HepG2 (cell line): ENCODE data around the gene VPS18. TPM values are rescaled to one million over a fixed set of nuclear protein-coding genes. Genes with fewer than 3 reads are reported as not detected.

Source experiments
- EED ChIP-seq: sonication (generic); formaldehyde crosslinking; IDR thresholded peaks from 2 replicates; pipeline ENCODE4 v1.5.0; 2020; ENCODE audit warnings: mild to moderate bottlenecking, missing genetic modification reagents
- FOSL1 ChIP-seq: sonication (generic); formaldehyde crosslinking; IDR thresholded peaks from 2 replicates; pipeline ENCODE4 v1.9.0; 2021; ENCODE audit warnings: missing genetic modification reagents, borderline replicate concordance
- GPN1 ChIP-seq: sonication (generic); formaldehyde crosslinking; IDR thresholded peaks from 2 replicates; pipeline ENCODE4 v1.5.1; 2020; ENCODE audit warnings: missing genetic modification reagents, borderline replicate concordance
- KDM2A ChIP-seq: sonication (generic); formaldehyde crosslinking; IDR thresholded peaks from 2 replicates; pipeline ENCODE4 v1.4.0; 2020; ENCODE audit warnings: low read depth, missing genetic modification reagents, borderline replicate concordance
- MAFG ChIP-seq: sonication (generic); formaldehyde crosslinking; IDR thresholded peaks from 2 replicates; pipeline ENCODE4 v1.5.1; 2020; ENCODE audit warnings: mild to moderate bottlenecking, missing genetic modification reagents
- NR2F6 ChIP-seq, 2 experiments: IDR thresholded peaks; 2 replicates each; pipeline ENCODE4 v1.6.1; 2016; ENCODE audit warnings: antibody characterized with exemption in 1 of 2, mild to moderate bottlenecking in 1 of 2
- NR3C1 ChIP-seq: sonication (generic); formaldehyde crosslinking; IDR thresholded peaks from 2 replicates; pipeline ENCODE4 v1.4.0; 2020; ENCODE audit warnings: missing genetic modification reagents
- PRMT3 ChIP-seq: sonication (generic); formaldehyde crosslinking; IDR thresholded peaks from 2 replicates; pipeline ENCODE4 v1.8.1; 2022; ENCODE audit warnings: low read depth, mild to moderate bottlenecking, moderate library complexity, missing genetic modification reagents, borderline replicate concordance
- RXRB ChIP-seq: IDR thresholded peaks from 2 replicates; pipeline ENCODE4 v1.6.1; 2016; ENCODE audit warnings: borderline replicate concordance, missing genetic modification reagents, missing compliant biosample characterization
- SRSF9 ChIP-seq: fragments of 200-400 bp; formaldehyde crosslinking; IDR thresholded peaks from 2 replicates; pipeline ENCODE4 v1.6.1; 2018; ENCODE audit warnings: borderline replicate concordance, mild to moderate bottlenecking, low read depth, low read length; ENCODE audit not compliant: insufficient read depth, poor library complexity, severe bottlenecking
- TOE1 ChIP-seq: sonication (generic); formaldehyde crosslinking; IDR thresholded peaks from 2 replicates; pipeline ENCODE4 v1.4.0; 2020; ENCODE audit warnings: mild to moderate bottlenecking, missing genetic modification reagents
- ZNF143 ChIP-seq: sonication (generic); formaldehyde crosslinking; IDR thresholded peaks from 2 replicates; pipeline ENCODE4 v1.4.0; 2020; ENCODE audit warnings: missing genetic modification reagents
- ZNF180 ChIP-seq: sonication (generic); formaldehyde crosslinking; IDR thresholded peaks from 2 replicates; pipeline ENCODE4 v1.4.0; 2020; ENCODE audit warnings: low read depth, missing genetic modification reagents, borderline replicate concordance
- ZNF570 ChIP-seq: sonication (generic); formaldehyde crosslinking; IDR thresholded peaks from 2 replicates; pipeline ENCODE4 v1.4.0; 2020; ENCODE audit warnings: mild to moderate bottlenecking, missing genetic modification reagents, borderline replicate concordance
- ZNF572 ChIP-seq: sonication (generic); formaldehyde crosslinking; IDR thresholded peaks from 2 replicates; pipeline ENCODE4 v1.5.1; 2020; ENCODE audit warnings: mild to moderate bottlenecking, missing genetic modification reagents
- ZNF660 ChIP-seq: sonication (generic); formaldehyde crosslinking; IDR thresholded peaks from 2 replicates; pipeline ENCODE4 v1.5.1; 2020; ENCODE audit warnings: mild to moderate bottlenecking, low read depth, missing genetic modification reagents, borderline replicate concordance
- ZNF766 ChIP-seq: sonication (generic); formaldehyde crosslinking; IDR thresholded peaks from 2 replicates; pipeline ENCODE4 v1.5.0; 2020; ENCODE audit warnings: missing genetic modification reagents, borderline replicate concordance
- ZNF772 ChIP-seq: sonication (generic); formaldehyde crosslinking; IDR thresholded peaks from 2 replicates; pipeline ENCODE4 v1.5.0; 2020; ENCODE audit warnings: mild to moderate bottlenecking, missing genetic modification reagents
- ZNF776 ChIP-seq: sonication (generic); formaldehyde crosslinking; IDR thresholded peaks from 2 replicates; pipeline ENCODE4 v1.4.0; 2020; ENCODE audit warnings: mild to moderate bottlenecking, missing genetic modification reagents
- polyA plus RNA-seq, 8 experiments: library from polyadenylated mRNA; depleted of rRNA in 3 of 8; stranded (reverse) in 7 of 8; unstranded in 1 of 8; fragments of >200 nt; fragmentation: Illumina TruSeq in 4 of 8; extraction: Trizol in 4 of 8; gene quantifications; 2 replicates each; pipeline versions ENCODE4 v1.2.1 to v1.2.3, GENCODE V29; 2011 to 2016; ENCODE audit warnings: low read depth in 4 of 8, missing spikeins in 1 of 8, mixed read lengths in 1 of 8; ENCODE audit not compliant: insufficient read depth in 1 of 8
- total RNA-seq, 5 experiments: library from RNA; depleted of rRNA; stranded (reverse); fragments of >200 nt; fragmentation: Illumina TruSeq; extraction: Trizol; gene quantifications; 2 replicates each; pipeline ENCODE4 v1.2.3, GENCODE V29; 2016; ENCODE audit warnings: low read depth in 1 of 5
- TF ChIP-seq, protein P1 (sequence below): sonication (generic); formaldehyde crosslinking; IDR thresholded peaks from 2 replicates; pipeline ENCODE4 v1.5.0; 2020; ENCODE audit warnings: mild to moderate bottlenecking, missing genetic modification reagents, borderline replicate concordance
- TF ChIP-seq, protein P2 (sequence below), 2 experiments: sonication (generic) in 1 of 2; formaldehyde crosslinking in 1 of 2; IDR thresholded peaks; 2 replicates each; pipeline versions ENCODE4 v1.4.0 to v1.6.1; 2016 to 2020; ENCODE audit warnings: borderline replicate concordance in 1 of 2, low read depth in 1 of 2, mild to moderate bottlenecking in 1 of 2, missing genetic modification reagents in 1 of 2

The VPS18 gene
- total and polyA plus RNA-seq, 2 of the 13 experiments (the other 11 are each of a cell fraction or from before 2014, with no cell fraction given), result 5.8 to 17.0 TPM

DNA sequence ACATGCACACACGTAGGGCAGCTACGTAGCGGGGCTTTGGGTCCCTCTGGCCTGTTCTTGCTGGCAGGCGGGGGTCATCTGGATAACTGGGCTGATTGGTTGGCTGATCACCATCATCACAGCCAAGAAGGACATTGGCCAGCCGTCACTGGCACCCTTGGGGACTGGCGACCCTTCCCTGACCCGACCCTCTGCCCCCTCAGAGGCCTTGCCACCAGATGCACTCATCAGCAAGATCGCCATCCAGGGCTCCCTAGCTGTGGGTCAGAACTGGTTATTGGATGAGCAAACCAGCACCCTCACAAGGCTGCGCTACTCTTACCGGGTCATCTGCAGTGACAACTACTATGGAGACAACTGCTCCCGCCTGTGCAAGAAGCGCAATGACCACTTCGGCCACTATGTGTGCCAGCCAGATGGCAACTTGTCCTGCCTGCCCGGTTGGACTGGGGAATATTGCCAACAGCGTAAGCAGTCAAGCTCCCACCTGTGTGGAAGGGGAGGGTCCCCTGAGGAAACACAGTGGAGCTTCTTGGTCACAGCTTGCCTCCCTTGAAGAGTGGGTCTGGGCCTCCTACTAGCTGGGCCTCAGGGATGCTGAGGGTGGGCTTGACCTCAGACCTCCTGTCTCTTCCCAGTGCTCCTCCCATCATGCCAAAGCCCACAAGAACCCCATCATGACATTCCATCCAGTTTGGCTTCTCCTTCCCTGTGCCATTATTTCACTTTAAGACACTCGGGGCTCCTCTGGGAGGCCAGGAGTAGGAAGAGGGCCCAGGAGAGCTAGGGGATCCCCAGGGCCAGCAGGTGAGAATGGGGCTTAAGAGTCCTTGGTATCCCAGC lies 37.3 kb downstream of the VPS18 start (continued):
- 0 out of 2 replicates have a peak, but pooled peaks have one; percentile 15 for TF ChIP-seq ZNF772
- TF ChIP-seq MAFG, result no peak
- no peak for TF ChIP-seq NR3C1 (CRISPR knock-in tag)
- no peak for TF ChIP-seq RXRB (CRISPR knock-in tag)
- no peak for TF ChIP-seq ZNF570
- no peak for TF ChIP-seq ZNF776 (CRISPR knock-in tag)
- TF ChIP-seq, protein P1, sequence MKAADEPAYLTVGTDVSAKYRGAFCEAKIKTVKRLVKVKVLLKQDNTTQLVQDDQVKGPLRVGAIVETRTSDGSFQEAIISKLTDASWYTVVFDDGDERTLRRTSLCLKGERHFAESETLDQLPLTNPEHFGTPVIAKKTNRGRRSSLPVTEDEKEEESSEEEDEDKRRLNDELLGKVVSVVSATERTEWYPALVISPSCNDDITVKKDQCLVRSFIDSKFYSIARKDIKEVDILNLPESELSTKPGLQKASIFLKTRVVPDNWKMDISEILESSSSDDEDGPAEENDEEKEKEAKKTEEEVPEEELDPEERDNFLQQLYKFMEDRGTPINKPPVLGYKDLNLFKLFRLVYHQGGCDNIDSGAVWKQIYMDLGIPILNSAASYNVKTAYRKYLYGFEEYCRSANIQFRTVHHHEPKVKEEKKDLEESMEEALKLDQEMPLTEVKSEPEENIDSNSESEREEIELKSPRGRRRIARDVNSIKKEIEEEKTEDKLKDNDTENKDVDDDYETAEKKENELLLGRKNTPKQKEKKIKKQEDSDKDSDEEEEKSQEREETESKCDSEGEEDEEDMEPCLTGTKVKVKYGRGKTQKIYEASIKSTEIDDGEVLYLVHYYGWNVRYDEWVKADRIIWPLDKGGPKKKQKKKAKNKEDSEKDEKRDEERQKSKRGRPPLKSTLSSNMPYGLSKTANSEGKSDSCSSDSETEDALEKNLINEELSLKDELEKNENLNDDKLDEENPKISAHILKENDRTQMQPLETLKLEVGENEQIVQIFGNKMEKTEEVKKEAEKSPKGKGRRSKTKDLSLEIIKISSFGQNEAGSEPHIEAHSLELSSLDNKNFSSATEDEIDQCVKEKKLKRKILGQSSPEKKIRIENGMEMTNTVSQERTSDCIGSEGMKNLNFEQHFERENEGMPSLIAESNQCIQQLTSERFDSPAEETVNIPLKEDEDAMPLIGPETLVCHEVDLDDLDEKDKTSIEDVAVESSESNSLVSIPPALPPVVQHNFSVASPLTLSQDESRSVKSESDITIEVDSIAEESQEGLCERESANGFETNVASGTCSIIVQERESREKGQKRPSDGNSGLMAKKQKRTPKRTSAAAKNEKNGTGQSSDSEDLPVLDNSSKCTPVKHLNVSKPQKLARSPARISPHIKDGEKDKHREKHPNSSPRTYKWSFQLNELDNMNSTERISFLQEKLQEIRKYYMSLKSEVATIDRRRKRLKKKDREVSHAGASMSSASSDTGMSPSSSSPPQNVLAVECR (CRISPR knock-in tag), result no peak
- no peak for TF ChIP-seq ZNF660 (CRISPR knock-in tag)
- TF ChIP-seq, protein P2, sequence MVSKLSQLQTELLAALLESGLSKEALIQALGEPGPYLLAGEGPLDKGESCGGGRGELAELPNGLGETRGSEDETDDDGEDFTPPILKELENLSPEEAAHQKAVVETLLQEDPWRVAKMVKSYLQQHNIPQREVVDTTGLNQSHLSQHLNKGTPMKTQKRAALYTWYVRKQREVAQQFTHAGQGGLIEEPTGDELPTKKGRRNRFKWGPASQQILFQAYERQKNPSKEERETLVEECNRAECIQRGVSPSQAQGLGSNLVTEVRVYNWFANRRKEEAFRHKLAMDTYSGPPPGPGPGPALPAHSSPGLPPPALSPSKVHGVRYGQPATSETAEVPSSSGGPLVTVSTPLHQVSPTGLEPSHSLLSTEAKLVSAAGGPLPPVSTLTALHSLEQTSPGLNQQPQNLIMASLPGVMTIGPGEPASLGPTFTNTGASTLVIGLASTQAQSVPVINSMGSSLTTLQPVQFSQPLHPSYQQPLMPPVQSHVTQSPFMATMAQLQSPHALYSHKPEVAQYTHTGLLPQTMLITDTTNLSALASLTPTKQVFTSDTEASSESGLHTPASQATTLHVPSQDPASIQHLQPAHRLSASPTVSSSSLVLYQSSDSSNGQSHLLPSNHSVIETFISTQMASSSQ (IDR thresholded peaks at IDR 0.05; ENCODE audit: low read depth), result no peak
- TF ChIP-seq, protein P2 (CRISPR knock-in tag; IDR thresholded peaks at IDR 0.05; ENCODE audit: borderline replicate concordance), result no peak
- no peak for TF ChIP-seq ZNF766 (CRISPR knock-in tag)
- no peak for TF ChIP-seq ZNF180 (CRISPR knock-in tag)
- TF ChIP-seq NR2F6 (IDR thresholded peaks at IDR 0.05), result no peak
- no peak for TF ChIP-seq NR2F6 (CRISPR knock-in tag; IDR thresholded peaks at IDR 0.05)
- no peak for TF ChIP-seq KDM2A (CRISPR knock-in tag)
- no peak for TF ChIP-seq TOE1 (CRISPR knock-in tag)
- TF ChIP-seq GPN1, result no peak
- no peak for TF ChIP-seq SRSF9
- TF ChIP-seq PRMT3, result no peak
- no peak for TF ChIP-seq ZNF572 (CRISPR knock-in tag)
- no peak for TF ChIP-seq ZNF143 (CRISPR knock-in tag)
- TF ChIP-seq FOSL1, result no peak
- TF ChIP-seq EED (CRISPR knock-in tag), result 0 out of 2 replicates have a peak, but pooled peaks have one; percentile 17
